Endothelial cell (in vitro differentiated cells): Measurements from ENCODE around the gene NACA2. TPM values are rescaled to one million over a fixed set of nuclear protein-coding genes. Genes with fewer than 3 reads are reported as not detected.

ENCODE experiments used
- DNase-seq: peaks from one replicate; pipeline ENCODE4 v3.0.0; 2021; ENCODE audit warnings: low spot score
- H3K27ac Mint-ChIP-seq: one replicate; pipeline ENCODE4 v1.8.0; 2021; ENCODE audit warnings: mixed read lengths, inconsistent platforms; ENCODE audit not compliant: unreplicated experiment
- H3K27me3 Mint-ChIP-seq: one replicate; pipeline ENCODE4 v1.8.0; 2021; ENCODE audit warnings: mild to moderate bottlenecking, moderate library complexity, mixed read lengths, inconsistent platforms; ENCODE audit not compliant: unreplicated experiment
- H3K36me3 Mint-ChIP-seq: one replicate; pipeline ENCODE4 v1.8.0; 2021; ENCODE audit warnings: mild to moderate bottlenecking, low read depth, mixed read lengths, inconsistent platforms; ENCODE audit not compliant: unreplicated experiment
- H3K4me1 Mint-ChIP-seq: one replicate; pipeline ENCODE4 v1.8.0; 2021; ENCODE audit warnings: mild to moderate bottlenecking, mixed read lengths, inconsistent platforms; ENCODE audit not compliant: unreplicated experiment
- H3K4me3 Mint-ChIP-seq: one replicate; pipeline ENCODE4 v1.8.0; 2021; ENCODE audit warnings: mild to moderate bottlenecking, mixed read lengths, inconsistent platforms; ENCODE audit not compliant: unreplicated experiment
- H3K9me3 Mint-ChIP-seq: one replicate; pipeline ENCODE4 v1.8.0; 2021; ENCODE audit warnings: mixed read lengths, inconsistent platforms; ENCODE audit not compliant: unreplicated experiment
- CTCF ChIP-seq: fragments of 200-600 bp; sonication (generic); IDR thresholded peaks from one replicate; pipeline ENCODE4 v1.5.0; 2021; ENCODE audit warnings: antibody characterized with exemption; ENCODE audit not compliant: unreplicated experiment
- total RNA-seq: library from RNA; stranded (reverse); fragmentation: NEBNext Ultra II Directional; extraction: Animal tissue kit (Norgen Biotek cat#: 25700); gene quantifications from one replicate; pipeline ENCODE4 v1.2.1, GENCODE V29; 2021; ENCODE audit not compliant: unreplicated experiment

The NACA2 gene
- total RNA-seq, 1 donor from 2014 or later: not detected

GRCh38 chr17:61582593-61582992, 8.4 kb downstream of the NACA2 start:
- no peak for TF ChIP-seq CTCF
- no peak overlapping the region for H3K4me3 Mint-ChIP-seq
- no peak for DNase-seq
- no peaks in the 10 kb centered on the region for H3K9me3 Mint-ChIP-seq
- H3K4me1 Mint-ChIP-seq: no peaks in the 10 kb centered on the region
- H3K36me3 Mint-ChIP-seq: no peaks in the 10 kb centered on the region
- H3K27me3 Mint-ChIP-seq: no peaks in the 10 kb centered on the region
- H3K27ac Mint-ChIP-seq: no peak overlapping the region

- no peaks in the 10 kb centered on the region for H3K9me3 Mint-ChIP-seq
- H3K27me3 Mint-ChIP-seq: no peaks in the 10 kb centered on the region
- no peaks in the 10 kb centered on the region for H3K4me1 Mint-ChIP-seq
- H3K36me3 Mint-ChIP-seq: no peaks in the 10 kb centered on the region
- no peak for DNase-seq
- TF ChIP-seq CTCF: no peak
- no peak overlapping the region for H3K27ac Mint-ChIP-seq
- H3K4me3 Mint-ChIP-seq: no peak overlapping the region
Measured at GRCh38 chr17:61581611-61582349, 9.2 kb downstream of the NACA2 start.

- Mint-ChIP-seq H3K9me3 (no peaks in the 10 kb centered on the region), H3K36me3 (no peaks in the 10 kb centered on the region), H3K27ac (no peak overlapping the region), H3K4me1 (no peaks in the 10 kb centered on the region), H3K4me3 (no peak overlapping the region), H3K27me3 (no peaks in the 10 kb centered on the region)
- no peak for TF ChIP-seq CTCF
- DNase-seq: no peak
Measured at GRCh38 chr17:61580502-61580901, 10.5 kb downstream of the NACA2 start.

- no peak overlapping the region for H3K4me3 Mint-ChIP-seq
- DNase-seq: no peak
- no peaks in the 10 kb centered on the region for H3K4me1 Mint-ChIP-seq
- H3K36me3 Mint-ChIP-seq: no peaks in the 10 kb centered on the region
- H3K27ac Mint-ChIP-seq: no peak overlapping the region
- no peak for TF ChIP-seq CTCF
- H3K9me3 Mint-ChIP-seq: no peaks in the 10 kb centered on the region
- H3K27me3 Mint-ChIP-seq: no peaks in the 10 kb centered on the region
Measured at GRCh38 chr17:61579961-61580360, 11.1 kb downstream of the NACA2 start.

GRCh38 chr17:61579347-61579746, 11.7 kb downstream of the NACA2 start:
- H3K27ac Mint-ChIP-seq: no peak overlapping the region
- H3K9me3 Mint-ChIP-seq: no peaks in the 10 kb centered on the region
- no peak for TF ChIP-seq CTCF
- H3K36me3 Mint-ChIP-seq: no peaks in the 10 kb centered on the region
- no peaks in the 10 kb centered on the region for H3K4me1 Mint-ChIP-seq
- no peaks in the 10 kb centered on the region for H3K27me3 Mint-ChIP-seq
- no peak for DNase-seq
- no peak overlapping the region for H3K4me3 Mint-ChIP-seq
